GM21619 (cell line): ENCODE data around the gene MFSD6.

Source experiments
- ATAC-seq: cut with Tn5 transposase; IDR thresholded peaks from one replicate; pipeline ENCODE4 v1.9.1; 2021; ENCODE audit not compliant: unreplicated experiment

The MFSD6 gene

DNA sequence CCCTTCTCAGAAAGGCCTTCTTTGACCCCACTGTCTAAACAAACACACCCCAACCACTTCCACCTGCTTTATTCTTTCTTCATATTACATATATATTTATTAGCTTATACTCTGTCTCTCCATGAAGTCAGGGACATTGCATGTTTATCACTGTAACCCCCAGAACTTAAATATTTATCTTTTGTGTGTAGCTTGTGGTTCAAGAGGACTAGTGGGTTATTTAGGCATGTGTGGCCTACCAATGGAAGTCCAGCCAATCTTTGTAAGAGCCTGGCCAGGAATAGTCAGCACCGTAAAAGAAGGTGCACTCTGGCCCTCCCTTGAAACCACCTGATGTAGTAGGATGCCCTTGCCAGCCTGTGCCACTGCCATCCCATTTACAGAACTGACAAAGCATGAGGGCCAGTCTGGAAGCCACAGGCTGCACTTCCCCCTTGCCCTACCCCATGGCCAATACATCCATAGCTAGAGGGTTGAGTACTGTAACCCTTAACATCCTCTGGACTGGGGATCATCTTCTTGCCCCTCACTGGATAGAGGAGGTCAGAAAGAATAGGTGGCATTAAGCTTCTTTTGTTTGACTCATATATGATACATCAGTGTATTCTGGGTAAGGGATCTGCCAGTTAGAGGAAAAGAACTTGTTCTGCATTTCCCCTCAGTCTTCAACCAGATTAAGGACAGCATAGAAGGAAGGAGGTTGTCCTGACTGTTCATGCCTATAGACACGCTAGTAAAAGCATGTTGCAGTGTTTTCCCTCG, 121.5 kb downstream of the MFSD6 start:
- no peak for ATAC-seq

GRCh38 chr2:190530248-190530900, 122.2 kb downstream of the MFSD6 start:
- ATAC-seq = no peak

DNA sequence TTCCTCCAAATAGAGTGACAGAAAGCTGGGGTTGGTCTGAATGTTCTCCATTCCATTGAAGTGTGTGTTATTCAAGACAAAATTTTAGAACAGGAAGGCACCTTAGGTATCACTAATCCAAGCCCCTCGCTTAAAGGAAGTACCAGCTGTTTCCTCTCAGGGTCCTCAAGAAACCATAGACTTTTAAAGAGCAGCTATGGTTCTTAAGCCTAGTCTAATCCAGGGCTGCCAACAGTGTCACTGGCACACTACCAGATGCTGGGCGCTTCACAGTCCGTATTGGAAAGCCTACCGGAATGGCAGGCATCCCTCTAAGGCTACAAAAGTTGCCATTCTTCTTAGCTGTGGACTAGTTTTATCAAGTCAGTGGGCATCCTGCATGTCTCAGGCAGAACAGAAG, 124.4 kb downstream of the MFSD6 start:
- ATAC-seq = no peak

DNA sequence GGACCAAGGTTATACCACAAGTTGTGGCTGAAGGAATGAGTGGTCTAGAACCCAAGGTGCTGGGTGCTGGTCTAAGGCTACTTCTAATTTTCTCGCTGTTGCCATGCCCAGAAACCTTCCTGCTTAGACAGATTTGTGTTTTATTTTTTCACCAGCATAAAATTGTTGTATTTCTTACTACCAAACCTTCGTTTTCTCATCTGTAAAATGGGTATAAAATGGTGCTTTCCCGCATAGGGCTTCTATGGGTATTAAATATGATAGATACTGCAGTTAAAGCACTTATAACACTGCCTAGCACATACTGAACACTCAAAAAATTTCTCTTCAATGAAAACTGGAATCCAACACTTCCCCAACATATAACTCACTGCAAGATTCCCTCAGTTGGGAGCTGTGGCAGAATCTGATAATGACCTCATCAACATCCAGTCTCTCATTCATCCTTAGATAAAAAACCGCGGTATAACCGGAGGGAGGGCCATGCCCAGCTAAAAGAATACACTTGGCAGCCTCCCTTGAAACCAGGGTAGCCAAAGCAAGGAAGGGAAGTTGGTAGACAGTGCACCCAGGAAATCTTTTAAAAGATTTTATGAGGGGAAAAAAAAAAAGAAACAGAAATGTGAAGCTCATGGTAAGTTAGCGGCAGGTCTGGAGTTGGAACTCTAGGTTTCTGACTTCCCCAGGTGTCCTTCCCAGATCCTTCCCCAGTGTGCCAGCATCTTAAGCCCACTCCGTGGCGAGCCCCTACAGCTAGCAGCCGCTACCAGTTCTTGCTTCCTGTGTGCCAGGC, 125.2 kb downstream of the MFSD6 start:
- ATAC-seq = no peak

DNA sequence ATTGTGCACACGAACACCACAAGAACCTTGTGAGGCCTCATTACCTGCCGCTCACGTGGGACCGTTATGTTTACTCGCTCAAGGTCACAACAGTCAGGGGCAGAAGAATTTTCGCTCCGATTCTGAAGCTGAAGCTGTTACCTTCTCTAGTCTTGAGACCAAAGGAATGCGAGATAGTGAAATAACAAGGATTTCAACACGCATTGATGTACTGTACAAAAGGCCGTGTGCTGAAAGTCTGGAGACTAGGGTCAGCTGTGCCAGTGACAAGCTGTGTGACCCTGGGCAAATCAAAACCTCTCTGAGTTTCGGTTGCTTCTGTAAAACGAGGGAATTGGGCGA, 125.8 kb downstream of the MFSD6 start:
- peak; percentile 27 for ATAC-seq

GRCh38 chr2:190534310-190535120, 126.4 kb downstream of the MFSD6 start, which contains the start of gene NEMP2:
TSS of gene NEMP2 (minus strand) at chr2:190534722. CDS start at chr2:190534655, 67 bp downstream.
- peak; percentile 63 for ATAC-seq

- peak; percentile 0 for ATAC-seq
Observed at GRCh38 chr2:190535121-190535439, 126.9 kb downstream of the MFSD6 start.

DNA sequence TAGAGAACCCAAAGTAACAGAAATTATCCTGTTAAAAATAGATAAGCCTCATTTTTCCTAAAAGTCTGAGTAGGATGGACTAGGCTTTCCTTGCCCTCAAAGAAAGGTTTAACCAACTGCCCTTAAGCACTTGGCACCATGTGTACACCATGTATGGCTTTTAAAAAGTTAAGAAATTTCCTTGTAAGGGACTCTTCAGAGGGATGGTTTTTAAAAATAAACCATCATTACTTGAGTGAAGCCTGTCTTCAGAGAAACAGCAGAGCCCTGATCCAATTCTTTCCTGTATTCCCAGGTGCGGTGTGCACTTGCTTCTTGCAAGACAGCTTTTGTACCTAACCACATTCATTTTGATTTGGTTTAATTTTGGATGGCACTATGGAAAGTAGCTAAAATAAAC, 127.4 kb downstream of the MFSD6 start:
- ATAC-seq = no peak

- no peak for ATAC-seq
Observed at GRCh38 chr2:190537765-190538164, 129.6 kb downstream of the MFSD6 start.

DNA sequence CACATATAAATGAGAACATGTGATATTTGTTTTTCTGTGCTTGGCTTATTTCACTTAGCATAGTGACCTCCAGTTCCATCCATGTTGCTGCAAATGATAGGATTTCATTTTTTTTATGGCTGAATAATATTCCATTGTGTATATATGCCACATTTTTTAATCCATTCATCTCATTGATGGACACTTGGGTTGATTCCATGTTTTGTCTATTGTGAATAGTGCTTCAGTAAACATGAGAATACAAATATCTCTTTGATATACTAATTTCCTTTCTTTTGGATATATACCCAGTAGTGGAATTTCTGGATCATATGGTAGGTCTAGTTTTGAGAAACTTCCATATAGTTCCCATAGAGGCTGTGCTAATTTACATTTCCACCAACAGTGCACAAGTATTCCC, 130.0 kb downstream of the MFSD6 start:
- ATAC-seq = no peak

DNA sequence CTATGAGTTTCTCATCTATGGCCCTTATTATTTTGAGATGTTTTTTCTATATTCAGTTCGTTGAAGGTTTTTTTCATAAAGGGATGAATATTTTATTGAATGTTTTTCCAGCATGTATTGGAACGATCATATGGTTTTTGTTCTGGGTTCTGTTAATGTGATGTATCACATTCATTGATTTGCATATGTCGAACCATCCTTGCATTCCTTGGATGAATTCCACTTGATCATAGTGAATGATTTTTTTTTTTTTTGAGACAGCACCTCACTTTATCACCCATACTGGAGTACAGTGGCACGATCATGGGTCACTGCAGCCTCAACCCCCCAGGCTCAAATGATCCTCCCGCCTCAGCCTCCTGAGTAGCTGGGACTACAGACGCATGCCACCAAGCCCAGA, 131.9 kb downstream of the MFSD6 start:
- ATAC-seq = no peak

GRCh38 chr2:190545093-190545492, 136.9 kb downstream of the MFSD6 start:
- no peak for ATAC-seq

DNA sequence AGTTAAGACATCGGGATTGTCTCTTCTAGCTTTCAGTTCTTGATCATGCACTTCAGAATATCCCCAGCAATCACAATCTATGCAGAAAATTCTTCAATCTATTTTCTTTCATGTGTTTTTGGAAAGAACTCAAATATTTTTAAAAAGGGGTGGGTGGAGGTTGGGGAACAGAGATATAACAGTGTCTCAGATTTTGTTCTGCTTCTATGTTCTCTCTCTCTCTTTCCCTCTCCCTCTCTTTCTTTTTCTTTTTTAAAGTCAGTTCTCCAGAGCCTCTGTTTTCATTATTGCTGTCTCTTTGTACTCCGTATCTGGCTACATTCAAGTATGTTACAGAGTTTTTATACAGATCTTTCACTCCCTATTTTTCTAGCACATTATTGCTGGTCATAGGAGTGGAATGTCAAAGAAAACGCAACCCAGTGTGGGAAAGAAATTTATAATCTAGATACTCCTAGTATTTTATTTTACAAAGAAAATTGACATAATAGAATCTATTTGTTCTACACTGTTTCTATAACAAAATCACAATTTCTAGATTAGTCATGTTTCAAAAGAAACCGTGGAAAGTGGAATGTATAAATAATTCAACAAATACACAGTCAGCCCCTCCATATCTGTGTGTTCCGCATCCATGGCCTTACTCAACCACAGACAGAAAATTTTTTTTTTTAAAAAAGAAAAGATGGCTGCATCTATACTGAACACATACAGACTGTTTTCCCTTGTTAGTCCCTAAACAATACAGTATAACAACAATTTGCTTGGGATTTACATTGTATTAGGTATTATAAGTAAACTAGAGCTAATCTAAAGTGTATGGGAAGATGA, 137.6 kb downstream of the MFSD6 start:
- ATAC-seq = no peak

GRCh38 chr2:190546734-190547133, 138.6 kb downstream of the MFSD6 start:
- no peak for ATAC-seq

DNA sequence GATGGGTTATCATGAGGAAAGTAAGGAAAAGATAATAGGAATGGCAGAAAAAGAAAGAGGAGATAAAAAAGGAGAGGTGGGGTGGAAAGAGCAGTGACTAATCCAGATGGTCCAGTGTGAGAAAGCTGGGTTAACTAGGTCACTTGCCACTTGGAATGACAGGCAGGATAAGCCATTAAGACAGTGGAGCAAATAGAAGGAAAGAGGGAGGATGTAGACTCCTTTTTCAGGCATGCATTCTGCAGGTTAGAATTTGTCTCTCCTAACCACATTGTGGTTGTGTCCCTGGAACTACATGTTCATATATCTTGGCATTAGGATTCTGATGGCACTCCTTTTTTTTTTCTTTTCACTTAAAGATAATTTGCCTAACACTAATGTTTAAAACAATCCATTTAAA, 139.7 kb downstream of the MFSD6 start:
- no peak for ATAC-seq

- no peak for ATAC-seq
Observed at GRCh38 chr2:190550137-190550536, 142.0 kb downstream of the MFSD6 start.
